NT2/D1 (cell line): Measurements from ENCODE around the gene PAK1.

Experiments
- DNase-seq: peaks from one replicate; pipeline ENCODE4 v3.0.0-alpha.2; 2011; ENCODE audit warnings: low read depth, low spot score
- H3K27me3 ChIP-seq: 2 replicates; pipeline ENCODE4 v1.6.0; 2011; ENCODE audit warnings: mild to moderate bottlenecking; ENCODE audit not compliant: insufficient read length, insufficient read depth
- H3K36me3 ChIP-seq: 2 replicates; pipeline ENCODE4 v1.6.1; 2011; ENCODE audit warnings: mild to moderate bottlenecking, low read length, mixed read lengths; ENCODE audit not compliant: insufficient read depth, insufficient read length
- H3K4me1 ChIP-seq: 2 replicates; pipeline ENCODE4 v1.5.1; 2011; ENCODE audit not compliant: insufficient read depth, insufficient read length
- H3K4me3 ChIP-seq: 2 replicates; pipeline ENCODE4 v1.5.1; 2011; ENCODE audit warnings: low read depth; ENCODE audit not compliant: insufficient read length
- H3K9ac ChIP-seq: 2 replicates; pipeline ENCODE4 v1.6.0; 2011; ENCODE audit warnings: low read depth; ENCODE audit not compliant: insufficient read length
- H3K9me3 ChIP-seq: 2 replicates; pipeline ENCODE4 v1.5.1; 2011; ENCODE audit warnings: mild to moderate bottlenecking, low read length; ENCODE audit not compliant: insufficient read depth
- SUZ12 ChIP-seq: IDR thresholded peaks from 2 replicates; pipeline ENCODE4 v1.6.1; 2011; ENCODE audit not compliant: insufficient read length, insufficient read depth; ENCODE audit errors: extremely low read depth
- YY1 ChIP-seq: IDR thresholded peaks from 2 replicates; pipeline ENCODE4 v1.6.1; 2011; ENCODE audit not compliant: insufficient read length, insufficient read depth
- ZNF274 ChIP-seq: IDR thresholded peaks from 2 replicates; pipeline ENCODE4 v1.6.1; 2011; ENCODE audit warnings: mild to moderate bottlenecking, low read depth, low read length

Gene PAK1

DNA sequence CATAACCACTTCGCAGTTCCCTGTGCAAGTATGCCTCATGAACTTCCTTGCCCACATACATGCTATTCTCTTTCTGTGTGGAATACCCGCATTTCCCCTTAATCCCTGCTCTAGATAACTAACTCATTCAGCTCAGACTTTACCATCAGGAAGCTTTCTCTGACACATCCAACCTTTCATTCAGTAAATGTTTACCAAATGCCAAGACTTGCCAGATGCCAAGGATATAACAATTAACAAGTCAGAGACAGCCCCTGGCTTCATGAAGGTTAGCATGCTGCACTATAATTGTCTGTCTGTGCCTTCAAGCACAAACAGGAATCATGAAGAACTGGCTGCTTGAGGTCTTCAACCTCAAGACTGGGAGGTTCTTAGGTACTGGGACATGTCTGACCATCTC, 101.2 kb downstream of the PAK1 start:
- Histone ChIP-seq H3K36me3 (peaks cover 43% of the 10 kb centered on the region), H3K9ac (no peak overlapping the region), H3K4me3 (no peak overlapping the region), H3K27me3 (no peaks in the 10 kb centered on the region), H3K4me1 (no peaks in the 10 kb centered on the region), H3K9me3 (no peaks in the 10 kb centered on the region)
- DNase-seq, result no peak
- no peak for TF ChIP-seq SUZ12
- no peak for TF ChIP-seq ZNF274
- no peak for TF ChIP-seq YY1

DNA sequence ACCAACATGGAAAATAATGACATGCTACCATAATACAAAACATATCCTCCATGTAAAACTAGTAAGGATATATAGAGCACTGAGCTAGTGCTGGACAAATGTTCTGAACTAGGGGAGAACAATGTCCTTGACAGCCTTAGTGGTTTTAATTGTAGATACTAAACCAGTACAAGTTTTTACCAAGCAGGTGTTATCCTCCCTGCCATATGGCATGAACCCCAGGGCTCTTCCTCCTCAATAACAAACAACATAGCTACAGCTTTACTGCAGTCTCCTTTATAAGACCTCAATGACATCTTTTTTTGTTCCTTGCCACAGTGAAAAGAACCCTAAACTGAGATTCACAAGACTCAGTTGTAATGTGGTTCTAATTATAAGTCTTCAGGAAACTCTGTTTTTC, 102.2 kb downstream of the PAK1 start:
- Histone ChIP-seq H3K4me3 (no peak overlapping the region), H3K36me3 (peaks cover 35% of the 10 kb centered on the region), H3K9me3 (0 out of 2 replicates have a peak, but pooled peaks cover 5% of the 10 kb centered on the region), H3K9ac (no peak overlapping the region), H3K4me1 (no peaks in the 10 kb centered on the region), H3K27me3 (no peaks in the 10 kb centered on the region)
- DNase-seq, result no peak
- TF ChIP-seq YY1 (no peak), SUZ12 (no peak), ZNF274 (no peak)

DNA sequence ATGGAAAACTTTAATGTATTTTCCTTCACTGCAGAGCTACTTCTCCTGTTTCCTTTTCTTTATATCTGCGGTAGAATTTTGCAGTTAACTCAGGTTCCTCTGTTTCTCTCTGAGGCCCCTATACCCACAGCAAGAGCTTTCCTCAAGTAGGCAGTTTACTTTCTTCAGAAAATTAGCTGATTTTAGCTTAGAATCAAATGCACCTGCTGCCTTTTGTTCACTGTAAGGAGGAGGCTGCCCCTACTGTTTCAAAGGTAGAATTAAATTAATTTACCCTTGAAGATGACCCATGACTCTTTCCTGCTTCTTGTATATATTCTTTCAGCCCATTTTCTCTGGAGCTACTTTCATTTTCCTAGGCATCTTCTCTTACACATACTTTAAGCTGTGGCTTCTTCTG, 103.7 kb downstream of the PAK1 start:
- no peak for TF ChIP-seq YY1
- no peak for TF ChIP-seq SUZ12
- no peak for TF ChIP-seq ZNF274
- no peaks in the 10 kb centered on the region for H3K27me3 ChIP-seq
- H3K4me1 ChIP-seq, result no peaks in the 10 kb centered on the region
- H3K4me3 ChIP-seq, result no peak overlapping the region
- H3K9ac ChIP-seq, result no peak overlapping the region
- H3K9me3 ChIP-seq, result 0 out of 2 replicates have a peak, but pooled peaks cover 11% of the 10 kb centered on the region
- DNase-seq, result no peak
- peaks cover 32% of the 10 kb centered on the region for H3K36me3 ChIP-seq

DNA sequence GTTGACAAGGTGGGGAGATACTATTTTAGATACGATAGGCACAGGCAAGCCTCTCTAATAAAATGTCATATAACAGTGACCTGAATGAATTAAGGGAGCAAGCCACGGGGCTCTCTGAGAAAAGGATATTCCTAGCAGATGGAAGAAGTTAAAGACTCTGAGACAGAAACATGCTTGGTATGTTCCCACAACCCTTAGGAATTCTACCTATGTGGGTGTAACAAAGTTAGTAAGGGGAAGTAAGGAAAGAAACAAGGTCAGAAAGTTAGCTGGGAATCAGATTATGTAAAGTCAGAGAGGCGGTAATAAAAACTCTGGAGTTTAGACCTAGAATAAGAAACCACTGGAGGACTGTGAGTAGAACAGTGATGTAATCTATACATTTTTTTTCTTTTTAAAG, 112.7 kb downstream of the PAK1 start:
- Histone ChIP-seq H3K27me3 (no peaks in the 10 kb centered on the region), H3K4me1 (no peaks in the 10 kb centered on the region), H3K9me3 (peaks cover 36% of the 10 kb centered on the region), H3K4me3 (no peak overlapping the region), H3K9ac (no peak overlapping the region), H3K36me3 (peaks cover 41% of the 10 kb centered on the region)
- TF ChIP-seq SUZ12, result no peak
- no peak for TF ChIP-seq ZNF274
- DNase-seq, result peak; percentile 20

DNA sequence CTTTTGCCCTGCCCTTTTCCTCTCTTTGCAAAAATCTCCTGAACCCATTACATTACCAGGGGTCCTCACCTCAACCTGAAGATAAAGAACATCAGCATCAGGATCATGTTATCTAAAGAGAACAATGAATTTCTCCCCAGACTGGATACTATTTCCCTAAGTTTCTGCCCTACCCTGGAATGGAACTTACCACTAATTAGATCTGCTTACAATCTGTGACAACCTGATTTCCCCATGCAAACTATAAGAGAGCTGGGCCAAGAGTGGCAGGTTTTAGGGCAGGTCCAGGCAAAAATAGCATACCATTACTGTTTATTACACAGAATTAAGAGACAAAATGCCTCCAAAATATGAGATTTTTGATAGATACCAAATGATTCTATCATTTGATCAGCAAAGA, 114.4 kb downstream of the PAK1 start:
- H3K9ac ChIP-seq, result no peak overlapping the region
- H3K4me1 ChIP-seq, result no peaks in the 10 kb centered on the region
- peaks cover 50% of the 10 kb centered on the region for H3K36me3 ChIP-seq
- DNase-seq, result no peak
- peaks cover 34% of the 10 kb centered on the region for H3K9me3 ChIP-seq
- no peak overlapping the region for H3K4me3 ChIP-seq
- TF ChIP-seq ZNF274 (no peak), YY1 (no peak)
- H3K27me3 ChIP-seq, result no peaks in the 10 kb centered on the region

DNA sequence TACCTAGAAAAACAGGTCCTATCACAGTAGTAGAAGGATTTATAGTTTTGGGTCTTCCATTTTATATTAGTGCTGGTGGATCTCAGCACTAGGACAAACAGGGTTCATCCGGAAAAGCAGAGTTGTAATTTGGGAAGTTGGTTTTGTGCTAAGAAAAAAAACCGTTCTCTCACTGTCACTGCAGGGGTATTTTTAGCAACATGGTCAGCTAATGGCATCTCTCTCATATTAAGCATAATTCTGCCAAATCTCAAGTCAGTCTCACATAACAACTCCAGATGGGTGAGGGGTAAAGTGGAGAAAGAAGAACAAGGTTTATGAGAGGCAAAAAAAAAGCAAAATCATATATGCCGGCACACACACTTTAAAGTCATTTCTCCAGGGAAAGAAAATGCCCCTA, 120.8 kb downstream of the PAK1 start:
- H3K9ac ChIP-seq, result no peak overlapping the region
- H3K36me3 ChIP-seq, result peaks cover 37% of the 10 kb centered on the region

DNA sequence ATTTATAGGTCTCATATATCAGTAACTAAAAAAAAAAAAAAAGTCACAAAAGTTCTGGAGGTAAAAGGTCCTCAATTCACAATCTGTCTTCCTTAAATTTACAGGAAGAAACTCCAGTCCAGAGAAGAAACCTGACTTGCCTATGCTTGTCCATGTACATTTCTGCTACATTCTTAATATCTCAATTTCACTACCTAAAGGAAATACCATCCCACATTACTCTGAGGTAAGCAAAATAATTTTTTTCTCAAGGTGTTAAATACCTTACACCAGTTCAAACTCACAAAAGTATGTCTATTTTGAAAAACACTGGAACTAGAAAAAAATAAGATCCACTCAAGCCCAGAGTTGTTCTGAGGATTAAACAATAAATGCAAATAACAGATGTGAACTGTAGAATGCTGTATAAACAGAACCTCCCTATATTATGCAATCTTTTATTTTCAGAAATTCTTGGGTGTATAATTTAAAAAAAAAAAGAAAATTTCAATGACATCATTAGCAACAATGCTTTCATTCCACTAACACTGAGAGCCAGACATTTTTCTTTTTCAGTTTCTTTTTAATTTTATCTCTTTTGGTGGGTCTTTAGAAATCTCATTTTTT, 122.5 kb downstream of the PAK1 start:
- Histone ChIP-seq H3K4me1 (no peaks in the 10 kb centered on the region), H3K9me3 (no peaks in the 10 kb centered on the region), H3K9ac (no peak overlapping the region), H3K36me3 (peaks cover 24% of the 10 kb centered on the region), H3K27me3 (no peaks in the 10 kb centered on the region), H3K4me3 (no peak overlapping the region)
- DNase-seq, result no peak
- TF ChIP-seq SUZ12 (no peak), YY1 (no peak), ZNF274 (no peak)

More for the DNA sequence above, 120.8 kb downstream of the PAK1 start:
- TF ChIP-seq YY1 (no peak), ZNF274 (no peak)
- no peaks in the 10 kb centered on the region for H3K9me3 ChIP-seq
- no peak for DNase-seq
- H3K4me1 ChIP-seq, result no peaks in the 10 kb centered on the region
- no peaks in the 10 kb centered on the region for H3K27me3 ChIP-seq
- H3K4me3 ChIP-seq, result no peak overlapping the region
